ENCODE results near the gene CNTF. TPM values are rescaled to one million over a fixed set of nuclear protein-coding genes. Genes with fewer than 3 reads are reported as not detected.

Gene CNTF
- total and polyA plus RNA-seq, 7 donors = 0.87 to 1.8 (median 1.6) TPM; not detected in 2

- intact Hi-C loops (cut with DNase I) = no loop called here
- TF ChIP-seq EP300 (IDR thresholded peaks at IDR 0.05) (no peak), CTCF (IDR thresholded peaks at IDR 0.05) (no peak), POLR2A (IDR thresholded peaks at IDR 0.05) (no peak), POLR2AphosphoS5 (IDR thresholded peaks at IDR 0.05) (no peak)
- 87 to 91% methylated on average over 3 of the region's 3 CpGs for WGBS, 2 donors
- no peaks in the 10 kb centered on the region for H3K9me3 ChIP-seq
- H3K4me3 ChIP-seq = no peak overlapping the region
- H3K4me1 ChIP-seq = peaks cover 0 to 29% (median 17%) of the 10 kb centered on the region in 4 donors
- H3K27ac ChIP-seq = peak overlapping the region in 3 of 4 donors; percentile 33 to 64 (median 46)
- H3K36me3 ChIP-seq = peaks cover 4 to 23% (median 6%) of the 10 kb centered on the region in 4 donors
- no peaks in the 10 kb centered on the region for H3K27me3 ChIP-seq
- no peak for DNase-seq
These were observed 6.0 kb downstream of the CNTF start for GRCh38 chr11:58628446-58628845.

GRCh38 chr11:58629857-58630256 is 7.4 kb downstream of the CNTF start:
- peaks cover 0 to 27% (median 17%) of the 10 kb centered on the region in 4 donors for H3K4me1 ChIP-seq
- TF ChIP-seq CTCF (IDR thresholded peaks at IDR 0.05) (peak in 2 of 4 experiments; percentile 26 to 43), POLR2A (IDR thresholded peaks at IDR 0.05) (no peak)
- no peaks in the 10 kb centered on the region for H3K9me3 ChIP-seq
- peaks cover 0 to 8% (median 0%) of the 10 kb centered on the region in 4 donors for H3K36me3 ChIP-seq
- WGBS, 2 donors = 28 to 32% methylated on average over 2 of the region's 2 CpGs
- H3K4me3 ChIP-seq = no peak overlapping the region
- intact Hi-C loops (cut with DNase I) = no loop called here
- H3K27ac ChIP-seq = no peak overlapping the region
- no peak for DNase-seq
- no peaks in the 10 kb centered on the region for H3K27me3 ChIP-seq

- intact Hi-C loops (cut with DNase I) = no loop called here
- H3K4me3 ChIP-seq = no peak overlapping the region
- WGBS, 2 donors = 77 to 89% methylated on average over 3 of the region's 3 CpGs
These were observed 8.9 kb downstream of the CNTF start for GRCh38 chr11:58631378-58631777.

GRCh38 chr11:58632510-58632909 is 10.0 kb downstream of the CNTF start:
- peaks cover 0 to 14% (median 9%) of the 10 kb centered on the region in 4 donors for H3K4me1 ChIP-seq
- intact Hi-C loops (cut with DNase I) = no loop called here
- DNase-seq = no peak
- 95 to 99% methylated on average over 1 of the region's 1 CpG for WGBS, 2 donors
- H3K9me3 ChIP-seq = no peaks in the 10 kb centered on the region
- H3K27me3 ChIP-seq = no peaks in the 10 kb centered on the region
- TF ChIP-seq CTCF (IDR thresholded peaks at IDR 0.05) (no peak), EP300 (IDR thresholded peaks at IDR 0.05) (no peak), POLR2AphosphoS5 (IDR thresholded peaks at IDR 0.05) (no peak), POLR2A (IDR thresholded peaks at IDR 0.05) (no peak)
- no peak overlapping the region for H3K27ac ChIP-seq
- H3K4me3 ChIP-seq = no peak overlapping the region
- H3K36me3 ChIP-seq = no peaks in the 10 kb centered on the region

More at GRCh38 chr11:58631378-58631777, 8.9 kb downstream of the CNTF start:
- no peaks in the 10 kb centered on the region for H3K9me3 ChIP-seq
- TF ChIP-seq POLR2AphosphoS5 (IDR thresholded peaks at IDR 0.05) (no peak), POLR2A (IDR thresholded peaks at IDR 0.05) (no peak), CTCF (IDR thresholded peaks at IDR 0.05) (no peak), EP300 (IDR thresholded peaks at IDR 0.05) (no peak)
- H3K27ac ChIP-seq = no peak overlapping the region
- no peak for DNase-seq
- no peaks in the 10 kb centered on the region for H3K36me3 ChIP-seq
- H3K27me3 ChIP-seq = no peaks in the 10 kb centered on the region
- peaks cover 0 to 25% (median 17%) of the 10 kb centered on the region in 4 donors for H3K4me1 ChIP-seq

GRCh38 chr11:58636587-58636986 is 14.1 kb downstream of the CNTF start:
- Histone ChIP-seq H3K36me3 (no peaks in the 10 kb centered on the region), H3K9me3 (no peaks in the 10 kb centered on the region), H3K27ac (no peak overlapping the region), H3K4me1 (peaks cover 0 to 12% (median 7%) of the 10 kb centered on the region in 4 donors), H3K4me3 (no peak overlapping the region), H3K27me3 (no peaks in the 10 kb centered on the region)
- intact Hi-C loops (cut with DNase I) = no loop called here
- no peak for DNase-seq
- 76 to 84% methylated on average over 3 of the region's 3 CpGs for WGBS, 2 donors
- no peak for TF ChIP-seq CTCF (IDR thresholded peaks at IDR 0.05)
- TF ChIP-seq POLR2A (IDR thresholded peaks at IDR 0.05) = no peak
- TF ChIP-seq POLR2AphosphoS5 (IDR thresholded peaks at IDR 0.05) = no peak
- no peak for TF ChIP-seq EP300 (IDR thresholded peaks at IDR 0.05)
